Stimulated activated CD8-positive, alpha-beta memory T cell treated with anti-CD3 and anti-CD28 coated beads, Interleukin-15, amount 100 ng/mL, for 48 hours (primary cell): ENCODE results near the gene PRIM1.
"Not testable (repeated sequence)": the region's sequence is repeated elsewhere in the genome, so short reads cannot be mapped to it uniquely, and the experiment has no call there.

Source experiments
- DNase-seq, 2 donors: peaks; one replicate each; pipeline ENCODE4 v3.0.0-alpha.2; 2020; ENCODE audit warnings: low read depth in 2 of 2

The PRIM1 gene

DNA sequence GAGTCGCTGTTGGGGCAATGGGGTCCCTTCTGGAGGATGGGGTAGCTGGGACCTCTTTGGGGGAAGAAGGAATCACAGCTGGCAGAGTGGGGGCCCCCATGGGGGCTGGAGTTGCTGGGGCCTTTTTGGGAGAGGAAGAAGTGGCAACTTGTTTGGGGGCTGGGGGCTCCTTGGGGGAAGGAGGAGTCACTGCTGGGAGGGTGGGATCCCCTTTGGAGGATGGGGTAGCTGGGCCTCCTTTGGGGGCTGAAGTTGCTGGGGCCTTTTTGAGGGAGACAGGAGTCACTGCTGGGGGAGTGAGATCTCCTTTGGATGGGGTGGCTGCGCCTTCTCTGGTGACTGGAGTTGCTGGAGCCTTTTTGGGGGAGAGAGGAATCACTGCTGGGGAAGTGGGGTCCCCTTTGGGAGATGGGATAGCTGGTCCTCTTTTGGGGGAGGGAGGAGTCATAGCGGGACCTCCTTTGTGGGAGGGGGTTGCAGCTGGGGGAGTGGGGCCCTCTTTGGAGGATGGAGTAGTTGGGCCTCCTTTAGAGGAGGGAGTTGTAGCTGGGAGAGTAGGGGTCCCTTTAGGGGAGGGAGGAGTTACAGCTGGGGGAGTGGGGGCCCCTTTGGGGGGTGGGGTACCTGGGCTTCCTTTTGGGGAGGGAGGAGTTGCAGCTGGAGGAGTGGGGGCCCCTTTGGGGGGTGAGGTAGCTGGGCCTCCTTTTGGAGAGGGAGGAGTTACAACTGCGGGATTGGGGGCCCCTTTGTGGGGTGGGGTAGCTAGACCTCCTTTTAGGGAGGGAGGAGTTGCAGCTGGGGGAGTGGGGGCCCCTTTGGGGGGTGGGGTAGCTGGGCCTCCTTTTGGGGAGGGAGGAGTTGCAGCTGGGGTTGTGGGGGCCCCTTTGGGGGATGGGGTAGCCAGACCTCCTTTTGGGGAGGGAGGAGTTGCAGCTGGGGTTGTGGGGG, 34.9 kb downstream of the PRIM1 start:
- DNase-seq: no peak

- no peak for DNase-seq
Observed at GRCh38 chr12:56716458-56716857, 35.7 kb downstream of the PRIM1 start.

- no peak for DNase-seq
Observed at GRCh38 chr12:56715798-56716197, 36.3 kb downstream of the PRIM1 start.

GRCh38 chr12:56714431-56714929, 37.6 kb downstream of the PRIM1 start:
- DNase-seq: no peak

GRCh38 chr12:56713345-56713744, 38.8 kb downstream of the PRIM1 start:
- DNase-seq: no peak

DNA sequence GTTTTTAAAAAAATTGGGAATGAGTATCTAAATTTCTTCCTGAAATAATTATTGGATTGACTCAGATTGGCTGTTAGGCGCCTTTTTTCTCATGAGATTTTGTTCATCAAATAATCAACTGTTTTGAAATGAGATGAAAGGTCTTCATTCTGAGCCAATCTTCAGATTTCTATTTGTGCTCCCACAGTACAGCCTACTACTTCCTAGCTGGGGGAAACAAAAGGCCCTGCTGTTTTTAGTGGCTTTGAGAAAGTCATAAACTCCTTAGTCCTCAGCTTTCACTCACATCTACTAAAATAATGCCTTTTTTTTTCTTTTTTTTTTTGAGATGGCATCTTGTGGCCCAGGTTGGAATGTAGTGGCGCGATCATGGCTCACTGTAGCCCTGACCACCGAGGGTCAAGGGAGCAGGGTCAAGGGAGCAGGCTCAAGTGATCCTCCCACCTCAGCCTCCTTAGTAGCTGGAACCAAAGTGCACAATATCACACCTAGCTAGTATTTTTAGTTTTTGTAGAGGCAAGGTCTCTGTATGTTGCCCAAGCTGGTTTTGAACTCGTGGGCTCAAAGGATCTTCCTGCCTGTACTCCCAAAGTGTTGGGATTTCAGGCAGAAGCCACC, 42.3 kb downstream of the PRIM1 start:
- no peak for DNase-seq

GRCh38 chr12:56704522-56704921, 47.6 kb downstream of the PRIM1 start:
- DNase-seq: not testable (repeated sequence)

DNA sequence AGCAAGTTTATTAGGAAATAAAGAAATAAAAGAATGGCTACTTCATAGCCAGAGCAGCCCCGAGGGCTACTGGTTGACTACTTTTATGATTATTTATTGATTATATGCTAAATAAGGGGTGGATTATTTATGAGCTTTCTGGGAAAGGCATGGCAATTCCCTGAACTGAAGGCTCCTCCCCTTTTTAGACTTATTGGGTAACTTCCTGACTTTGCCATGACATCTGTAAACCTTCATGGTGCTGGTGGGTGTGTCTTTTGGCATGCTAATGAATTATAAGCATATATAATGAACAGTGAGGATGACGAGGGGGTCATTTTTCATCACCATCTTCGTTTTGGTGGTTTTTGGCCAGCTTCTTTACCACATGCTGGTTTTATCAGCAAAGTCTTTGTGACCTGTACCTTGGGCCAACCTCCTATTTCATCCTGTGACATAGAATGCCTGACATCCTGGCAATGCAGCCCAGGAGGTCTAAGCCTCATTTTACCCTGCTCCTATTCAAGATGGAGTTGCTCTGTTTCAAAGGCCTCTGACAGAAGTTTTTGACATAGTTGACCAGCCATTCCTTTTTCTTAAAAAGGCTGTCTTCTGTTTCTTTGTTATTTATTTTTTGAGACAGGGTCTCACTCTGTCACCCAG, 53.0 kb downstream of the PRIM1 start:
- no peak for DNase-seq

DNA sequence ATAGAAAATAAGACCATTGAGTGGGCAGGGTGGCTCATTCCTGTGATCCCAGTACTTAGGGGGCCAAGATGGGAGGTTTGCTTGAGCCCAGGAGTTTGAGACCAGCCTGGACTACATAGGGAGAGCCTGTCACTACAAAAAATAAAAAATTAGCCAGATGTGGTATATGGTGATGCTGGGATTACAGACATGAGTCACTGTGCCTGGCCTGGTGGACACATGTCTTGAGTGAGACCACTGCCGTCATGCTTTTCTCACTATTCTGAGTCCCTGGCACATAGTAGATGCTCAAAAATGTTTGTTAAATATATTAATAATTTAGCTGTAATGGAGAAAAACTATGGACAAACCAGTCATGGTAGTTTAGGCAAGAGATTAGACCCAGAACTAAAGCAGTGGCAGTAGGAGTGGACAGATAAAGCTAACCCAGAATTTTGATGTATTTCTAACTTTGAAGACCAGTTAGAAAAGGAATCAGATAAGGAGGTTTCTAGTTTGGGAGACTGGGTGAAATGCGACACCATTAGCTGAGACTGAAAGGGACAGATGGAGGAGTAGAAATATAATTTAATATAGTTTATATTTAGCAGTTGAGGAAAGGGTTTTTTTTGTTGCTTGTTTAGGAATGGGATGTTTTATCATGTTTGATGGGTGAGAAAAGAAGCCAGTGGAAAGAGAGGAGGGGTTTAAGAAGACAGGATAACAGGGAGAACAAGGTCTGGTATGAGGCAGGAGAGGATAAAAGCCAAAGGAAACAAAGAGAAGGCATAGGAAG, 56.6 kb downstream of the PRIM1 start:
- DNase-seq: no peak

DNA sequence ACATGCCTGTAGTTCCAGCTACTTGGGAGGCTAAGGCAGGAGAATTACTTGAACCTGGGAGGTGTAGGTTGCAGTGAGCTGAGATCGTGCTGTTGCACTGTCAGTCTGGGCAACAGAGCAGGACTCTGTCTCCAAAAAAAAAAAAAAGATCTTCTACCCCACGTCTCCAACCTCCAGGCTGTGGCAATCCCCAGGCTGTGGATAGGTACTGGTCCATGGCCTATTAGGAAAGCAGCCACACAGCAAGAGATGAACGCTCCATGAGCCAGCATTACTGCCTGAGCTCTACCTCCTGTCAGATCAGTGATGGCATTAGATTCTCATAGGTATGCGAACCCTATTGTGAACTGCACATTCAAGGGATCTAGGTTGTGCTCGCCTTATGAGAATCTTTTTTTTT, 58.0 kb downstream of the PRIM1 start:
- no peak for DNase-seq

- DNase-seq: no peak
Observed at GRCh38 chr12:56688846-56689109, 63.3 kb downstream of the PRIM1 start.

DNA sequence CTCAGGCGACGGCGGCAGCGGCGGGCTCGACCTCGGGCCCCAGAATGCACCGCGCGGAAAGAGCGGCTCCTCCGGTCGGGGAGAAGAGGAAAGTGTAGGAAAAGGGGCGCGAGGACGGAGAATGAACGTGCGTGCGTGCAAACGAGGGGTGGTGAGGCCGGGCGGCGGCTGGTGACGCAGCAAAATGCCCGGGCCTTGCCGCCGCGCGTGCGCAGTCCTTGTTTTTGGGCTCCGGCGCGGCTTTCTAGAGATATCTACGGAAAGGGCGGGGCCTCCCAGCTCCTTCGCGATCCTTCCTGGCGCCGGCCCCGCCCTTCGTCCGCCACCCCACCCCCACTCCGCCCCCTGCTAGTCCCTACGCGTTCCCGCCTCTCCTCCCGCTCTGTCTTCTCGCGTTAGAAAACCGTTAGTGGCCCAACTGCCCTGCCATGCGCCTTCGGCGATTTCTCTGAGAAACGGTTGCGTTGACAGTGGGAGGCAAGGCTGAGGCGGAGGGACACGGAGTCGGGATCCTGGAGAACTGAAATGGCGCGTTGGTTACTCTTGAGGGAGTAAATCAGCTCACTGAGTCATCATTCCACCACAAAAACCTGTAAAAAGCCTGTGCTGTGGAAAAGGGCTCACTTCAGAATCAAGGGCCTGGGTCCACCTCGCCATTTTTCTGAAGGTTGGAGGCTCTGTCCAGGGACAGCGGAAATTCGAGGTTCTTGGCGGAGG, 63.8 kb downstream of the PRIM1 start, which contains the start of gene PTGES3:
TSS of gene PTGES3 (minus strand) at position 156 of the 717 bp plus-strand sequence. CDS start 285 bp downstream, outside the sequence.
- DNase-seq: peak; percentile 97 to 98

DNA sequence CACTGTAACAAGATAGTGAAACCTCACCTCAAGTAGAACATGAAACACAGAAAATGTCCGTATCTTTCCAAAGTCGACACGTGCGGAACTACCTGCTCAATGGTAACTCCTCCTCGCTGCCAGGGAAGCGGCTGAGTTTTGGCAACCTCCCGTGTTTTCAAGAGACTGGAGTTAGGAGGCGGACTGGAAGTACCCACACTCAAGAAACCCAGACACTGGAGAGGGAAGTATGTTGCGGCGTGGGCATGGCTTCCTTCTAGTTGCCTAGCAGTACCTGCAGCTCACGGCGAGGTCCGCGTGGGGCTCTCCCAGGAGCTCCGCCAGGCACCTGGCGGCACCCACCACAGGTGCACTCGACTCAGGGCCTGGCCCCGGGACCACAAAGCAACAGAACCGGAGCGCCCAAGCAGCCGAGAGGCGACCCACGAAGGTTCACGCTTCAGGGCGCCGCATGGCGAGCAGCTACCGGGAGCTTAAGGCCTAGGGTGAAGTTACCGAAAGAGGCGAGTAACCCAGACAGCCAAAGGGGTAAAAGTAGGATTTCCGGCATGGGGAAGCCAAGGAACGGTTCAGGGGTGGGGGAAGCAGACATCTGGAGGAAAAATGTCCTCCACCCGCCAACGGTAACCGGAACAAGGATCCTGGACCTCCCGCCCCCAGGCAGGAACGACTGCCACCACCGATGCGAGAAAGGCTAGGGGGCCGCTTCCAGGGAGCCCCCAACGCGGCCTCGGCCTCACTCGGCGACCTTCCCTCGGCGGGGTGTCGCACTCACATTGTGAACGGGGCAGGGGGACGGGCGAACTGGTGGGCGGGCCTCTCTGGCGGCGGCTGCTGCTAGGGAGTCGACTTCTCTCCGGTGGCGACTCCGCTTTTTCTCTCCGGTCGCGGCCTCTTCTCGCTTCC, 64.6 kb downstream of the PRIM1 start:
- DNase-seq: no peak

DNA sequence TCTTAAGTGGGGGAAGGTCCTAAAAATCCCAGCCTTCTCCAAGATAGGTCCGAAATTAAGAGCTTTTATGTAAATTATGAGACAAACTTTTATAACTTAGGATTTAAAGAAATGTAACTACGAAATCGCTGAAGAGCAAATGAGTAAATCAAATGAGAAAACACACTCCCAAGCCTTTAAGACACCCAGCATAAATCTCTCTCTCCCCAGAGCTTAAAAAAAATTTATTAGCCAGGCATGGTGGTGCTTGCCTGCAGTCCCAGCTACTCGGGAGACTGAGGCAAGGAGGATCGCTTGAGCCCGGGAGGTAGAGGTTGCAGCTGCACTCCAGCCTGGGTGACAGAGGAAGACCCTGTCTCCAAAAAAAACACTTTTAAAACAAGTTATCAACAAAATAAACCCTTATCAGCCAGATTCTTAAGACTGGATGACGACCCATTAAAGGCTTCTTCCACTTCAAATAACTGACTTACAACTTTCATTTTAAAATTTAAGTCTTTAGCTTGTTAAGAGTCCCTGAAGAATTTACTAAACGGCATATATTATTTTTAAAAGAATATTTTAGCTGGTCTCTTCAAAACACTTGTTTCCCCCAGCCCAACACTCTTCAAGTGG, 67.3 kb downstream of the PRIM1 start:
- DNase-seq: no peak

- no peak for DNase-seq
Observed at GRCh38 chr12:56682323-56682722, 69.8 kb downstream of the PRIM1 start.
